Sciatic nerve (tissue), 2 donors: Measurements from ENCODE around the gene HCN2. TPM values are rescaled to one million over a fixed set of nuclear protein-coding genes. Genes with fewer than 3 reads are reported as not detected.

Experiments used
- ATAC-seq: fragments of 200-7000 bp; cut with Tn5 transposase; one replicate; pipeline ENCODE4 v1.9.1; 2020; ENCODE audit warnings: mild to moderate bottlenecking, moderate library complexity
- DNase-seq: peaks from one replicate; pipeline ENCODE4 v3.0.0-alpha.2; 2020; ENCODE audit warnings: low spot score
- intact Hi-C: fragments of 100-400 bp; cut with DNase I; formaldehyde crosslinking; loops from one replicate; pipeline ENCODE4 v1.14.2; 2022
- total RNA-seq: library from RNA; stranded (reverse); fragmentation: NEBNext Ultra II Directional; extraction: Animal tissue kit (Norgen Biotek cat#: 25700); gene quantifications from one replicate; pipeline ENCODE4 v1.2.1, GENCODE V29; 2021
- donor health status: DM: no; HTN: no; CAD: no.
- donor health status: DM: no; HTN: no; CAD: no.

Gene HCN2
- total RNA-seq, 1 donor from 2014 or later = 0.27 TPM

- no peak for ATAC-seq
- intact Hi-C loops = no loop called here
- DNase-seq = no peak
These were observed 19.4 kb upstream of the HCN2 start for GRCh38 chr19:570251-570686.

- ATAC-seq = no peak
- intact Hi-C loops = no loop called here
- DNase-seq = no peak
These were observed 18.6 kb upstream of the HCN2 start for GRCh38 chr19:570937-571565.

DNA sequence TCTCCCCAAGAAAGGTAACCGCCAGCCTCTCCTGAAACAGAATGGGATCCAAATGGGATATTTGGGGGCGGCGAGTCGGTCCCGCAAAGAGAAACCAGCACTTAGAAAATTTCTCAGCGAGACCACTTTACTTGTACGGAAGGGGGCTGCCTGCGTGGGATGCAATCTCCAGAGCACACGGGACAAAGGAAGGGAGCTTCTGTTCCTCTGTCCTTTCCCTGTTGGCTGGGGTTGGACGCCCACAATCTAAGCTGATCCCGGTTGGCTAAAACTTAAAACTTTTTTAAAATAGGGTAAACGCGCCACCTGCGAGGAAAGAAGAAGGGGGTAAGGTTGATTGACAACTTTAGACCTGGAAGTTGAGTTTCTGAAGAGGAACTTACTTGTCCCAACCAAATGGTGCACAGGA, 18.1 kb upstream of the HCN2 start:
- ATAC-seq = peak; percentile 23
- DNase-seq = no peak
- intact Hi-C loops = no loop called here

GRCh38 chr19:572140-572742, 17.4 kb upstream of the HCN2 start, which contains the start of gene BSG:
BSG (plus strand) TSS chr19:572596; CDS start chr19:572635, 39 bp downstream.
- intact Hi-C loops = no loop called here
- peak; percentile 100 for DNase-seq
- peak; percentile 95 for ATAC-seq

DNA sequence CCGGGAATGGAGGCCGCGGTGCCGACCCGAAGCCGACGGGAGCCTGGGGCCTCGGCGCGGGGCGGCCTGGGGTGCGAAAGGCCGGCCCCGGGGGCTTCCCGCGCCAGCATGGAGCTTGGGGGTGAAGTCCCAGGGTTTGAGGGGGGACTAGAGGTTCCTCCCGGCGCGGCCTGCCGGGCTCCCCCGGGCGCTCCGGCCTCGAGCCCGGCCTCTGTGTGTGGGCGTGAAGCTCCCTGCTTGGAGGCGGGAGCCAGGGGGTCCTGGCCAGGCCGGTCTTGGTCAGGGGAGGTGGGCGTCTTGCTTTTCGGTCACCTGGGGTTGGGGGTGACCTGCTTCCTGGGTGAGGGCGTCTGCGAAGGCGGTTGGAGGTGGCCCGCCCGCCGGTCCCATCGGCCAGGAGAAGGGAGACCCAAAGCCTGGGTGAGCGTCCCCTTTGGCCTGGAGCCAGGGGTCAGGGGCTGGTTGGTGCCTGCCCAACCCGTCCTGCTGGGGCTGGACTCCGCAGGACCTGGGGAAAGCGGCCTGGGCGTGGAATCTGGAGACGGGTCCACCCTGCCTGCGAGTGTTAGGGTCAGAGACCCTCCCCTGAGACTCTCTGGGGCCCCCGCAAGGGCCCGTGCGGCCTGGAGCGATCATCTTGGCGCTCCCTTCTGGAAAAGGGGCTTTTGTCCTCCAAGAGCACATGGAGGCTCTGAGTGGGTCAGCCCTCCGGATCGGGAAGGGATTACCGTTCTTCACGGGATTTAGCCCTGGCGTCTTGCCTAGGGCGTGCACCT, 16.8 kb upstream of the HCN2 start:
- DNase-seq (peak; percentile 84), ATAC-seq (peak; percentile 20)
- intact Hi-C loops = no loop called here

DNA sequence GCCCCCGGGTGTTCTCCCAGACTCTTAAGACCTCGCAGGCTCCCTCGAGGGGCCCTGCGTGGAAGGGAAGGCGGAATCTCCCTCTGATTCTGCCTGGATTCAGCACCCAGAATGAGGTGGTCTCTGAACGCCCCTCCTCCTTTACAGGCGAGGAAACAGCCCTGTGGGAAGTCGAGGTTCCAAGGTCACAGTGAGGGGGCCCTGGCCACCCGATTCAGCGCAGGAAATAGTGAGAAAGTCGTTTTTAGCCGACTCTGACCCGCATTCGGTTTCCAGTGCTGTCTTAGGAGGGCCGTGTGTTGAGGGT, 16.2 kb upstream of the HCN2 start:
- intact Hi-C loops = no loop called here
- no peak for DNase-seq

GRCh38 chr19:574658-575526, 14.8 kb upstream of the HCN2 start:
- intact Hi-C loops = no loop called here
- peak; percentile 51 for DNase-seq
- ATAC-seq = no peak

More for the DNA sequence above, 16.2 kb upstream of the HCN2 start:
- ATAC-seq = no peak

- intact Hi-C loops = no loop called here
- no peak for ATAC-seq
- no peak for DNase-seq
These were observed 13.9 kb upstream of the HCN2 start for GRCh38 chr19:575527-576506.

GRCh38 chr19:576768-577438, 12.8 kb upstream of the HCN2 start:
- ATAC-seq (no peak), DNase-seq (no peak)
- intact Hi-C loops = no loop called here

GRCh38 chr19:577439-578392, 12.0 kb upstream of the HCN2 start:
- ATAC-seq (no peak), DNase-seq (no peak)
- intact Hi-C loops = no loop called here

DNA sequence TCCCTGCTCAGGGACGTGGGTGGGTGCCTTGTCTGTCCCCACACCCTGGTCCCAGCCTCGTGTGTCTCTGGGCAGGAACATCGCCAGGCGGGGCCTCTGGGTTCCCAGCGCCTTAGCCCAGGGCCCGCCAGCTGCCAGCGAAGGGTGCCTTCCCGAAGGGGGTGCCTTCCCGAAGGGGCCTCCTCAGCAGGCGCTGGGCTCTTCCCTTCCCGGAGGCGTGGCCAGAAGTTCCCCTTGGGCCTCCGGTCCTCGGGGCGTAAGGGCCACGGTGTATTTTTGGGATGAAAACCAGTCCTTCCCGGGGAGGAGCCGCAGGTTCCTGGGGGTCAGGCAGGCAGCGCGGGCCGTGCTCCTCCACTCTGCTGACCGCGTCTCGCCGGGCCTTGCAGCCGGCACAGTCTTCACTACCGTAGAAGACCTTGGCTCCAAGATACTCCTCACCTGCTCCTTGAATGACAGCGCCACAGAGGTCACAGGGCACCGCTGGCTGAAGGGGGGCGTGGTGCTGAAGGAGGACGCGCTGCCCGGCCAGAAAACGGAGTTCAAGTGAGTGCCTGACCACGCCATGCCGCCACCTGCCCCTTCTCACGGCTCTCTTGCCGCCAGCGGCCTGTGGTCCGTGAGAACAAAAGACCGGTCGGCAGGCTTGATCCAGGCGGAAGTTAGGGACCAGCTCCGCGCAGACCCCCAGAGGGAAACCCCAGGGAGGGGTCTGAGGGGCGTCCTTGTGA, 10.4 kb upstream of the HCN2 start:
- DNase-seq (no peak), ATAC-seq (no peak)
- intact Hi-C loops = no loop called here

DNA sequence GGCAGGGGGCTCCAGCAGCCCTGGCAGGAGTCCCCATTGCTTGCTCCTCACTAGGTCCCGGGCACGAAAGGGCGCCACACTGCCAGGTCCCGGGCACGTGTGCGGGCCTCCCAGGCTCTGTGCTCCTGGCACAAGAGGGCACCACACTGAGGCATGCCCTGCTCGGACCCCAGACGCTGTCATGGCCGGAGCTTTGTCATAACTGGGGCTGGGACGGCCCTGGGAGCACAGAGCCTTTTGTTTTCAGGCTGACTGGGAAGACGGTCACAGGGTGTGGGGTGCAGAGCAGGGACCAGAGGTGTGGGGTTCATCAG, 9.9 kb upstream of the HCN2 start:
- ATAC-seq = no peak
- intact Hi-C loops = no loop called here
- DNase-seq = no peak

DNA sequence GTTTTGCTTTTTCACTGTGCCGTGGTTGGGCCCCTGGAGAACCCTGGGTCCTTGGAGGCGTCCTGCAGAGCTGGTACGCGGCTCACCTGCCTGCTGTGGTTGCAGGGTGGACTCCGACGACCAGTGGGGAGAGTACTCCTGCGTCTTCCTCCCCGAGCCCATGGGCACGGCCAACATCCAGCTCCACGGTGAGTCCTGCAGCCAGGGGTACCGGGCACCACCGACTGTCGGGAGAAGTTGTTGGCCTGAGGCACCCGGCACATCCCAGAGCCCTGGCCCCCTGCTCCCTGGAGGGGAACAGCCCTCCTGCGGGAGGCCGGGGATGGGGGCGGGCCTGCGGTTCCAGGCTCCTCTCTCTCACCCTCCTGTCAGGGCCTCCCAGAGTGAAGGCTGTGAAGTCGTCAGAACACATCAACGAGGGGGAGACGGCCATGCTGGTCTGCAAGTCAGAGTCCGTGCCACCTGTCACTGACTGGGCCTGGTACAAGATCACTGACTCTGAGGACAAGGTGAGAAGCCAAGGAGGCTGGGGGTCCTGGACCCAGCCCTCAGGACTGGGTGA, 9.3 kb upstream of the HCN2 start:
- no peak for ATAC-seq
- DNase-seq = no peak
- intact Hi-C loops = no loop called here

DNA sequence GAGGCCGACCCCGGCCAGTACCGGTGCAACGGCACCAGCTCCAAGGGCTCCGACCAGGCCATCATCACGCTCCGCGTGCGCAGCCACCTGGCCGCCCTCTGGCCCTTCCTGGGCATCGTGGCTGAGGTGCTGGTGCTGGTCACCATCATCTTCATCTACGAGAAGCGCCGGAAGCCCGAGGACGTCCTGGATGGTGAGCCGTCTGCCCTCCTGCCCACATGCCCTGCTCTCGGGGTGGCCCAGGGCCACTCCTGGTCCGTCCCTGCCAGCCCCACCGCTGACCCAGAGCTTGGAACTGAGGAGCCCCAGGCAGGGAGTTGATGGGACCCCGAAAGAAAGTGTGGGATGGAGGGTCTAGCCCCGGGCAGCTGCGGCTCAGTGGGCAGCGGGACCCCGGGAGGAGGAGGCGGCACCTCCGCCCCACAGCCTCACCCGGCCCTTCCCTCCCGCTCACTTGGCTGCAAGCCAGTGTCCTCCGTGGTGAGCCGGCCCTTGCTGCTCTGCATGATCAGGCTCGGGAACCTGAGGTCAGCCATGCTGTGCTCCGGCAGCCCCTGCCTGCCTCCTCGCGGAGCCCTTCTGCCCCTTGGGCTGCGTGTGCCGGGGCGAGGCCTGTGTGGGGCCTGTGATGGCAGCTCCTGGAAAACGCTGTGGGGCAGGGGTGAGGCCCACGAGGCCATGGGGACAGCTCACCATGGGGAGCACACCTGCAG, 8.1 kb upstream of the HCN2 start:
- DNase-seq (no peak), ATAC-seq (no peak)
- intact Hi-C loops = no loop called here

DNA sequence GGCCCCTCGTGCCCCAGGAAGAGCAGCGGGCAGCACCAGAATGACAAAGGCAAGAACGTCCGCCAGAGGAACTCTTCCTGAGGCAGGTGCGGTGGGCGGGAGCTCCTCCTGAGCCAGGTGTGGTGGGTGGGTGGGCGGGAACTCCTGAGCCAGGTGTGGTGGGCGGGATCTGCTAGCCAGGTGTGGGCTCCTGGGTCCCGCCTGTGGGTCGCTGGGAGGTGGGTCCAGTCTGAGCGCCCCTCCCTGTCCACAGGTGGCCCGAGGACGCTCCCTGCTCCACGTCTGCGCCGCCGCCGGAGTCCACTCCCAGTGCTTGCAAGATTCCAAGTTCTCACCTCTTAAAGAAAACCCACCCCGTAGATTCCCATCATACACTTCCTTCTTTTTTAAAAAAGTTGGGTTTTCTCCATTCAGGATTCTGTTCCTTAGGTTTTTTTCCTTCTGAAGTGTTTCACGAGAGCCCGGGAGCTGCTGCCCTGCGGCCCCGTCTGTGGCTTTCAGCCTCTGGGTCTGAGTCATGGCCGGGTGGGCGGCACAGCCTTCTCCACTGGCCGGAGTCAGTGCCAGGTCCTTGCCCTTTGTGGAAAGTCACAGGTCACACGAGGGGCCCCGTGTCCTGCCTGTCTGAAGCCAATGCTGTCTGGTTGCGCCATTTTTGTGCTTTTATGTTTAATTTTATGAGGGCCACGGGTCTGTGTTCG, 7.0 kb upstream of the HCN2 start:
- ATAC-seq (no peak), DNase-seq (no peak)
- intact Hi-C loops = no loop called here
